ENCODE measurements around the gene JAG1.

DNA sequence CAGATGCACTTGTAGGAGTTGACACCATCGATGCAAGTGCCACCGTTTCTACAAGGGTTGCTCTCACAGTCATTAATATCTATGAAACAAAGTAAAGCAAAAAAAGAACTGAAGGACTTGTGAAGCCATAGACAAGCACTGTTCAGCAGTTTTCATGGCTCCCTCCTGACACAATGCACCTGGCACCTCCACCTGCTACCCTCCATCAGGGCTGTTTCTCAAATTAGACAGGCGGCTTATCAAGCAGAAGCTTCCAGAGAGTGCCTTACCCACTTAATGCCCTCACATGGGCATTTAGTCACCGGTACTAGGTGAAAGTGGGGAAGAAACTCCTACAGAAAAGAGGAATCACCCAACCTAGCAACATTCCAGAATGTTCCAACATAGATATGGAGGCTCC, 27.8 kb downstream of the JAG1 start:
- TF ChIP-seq, protein P1, sequence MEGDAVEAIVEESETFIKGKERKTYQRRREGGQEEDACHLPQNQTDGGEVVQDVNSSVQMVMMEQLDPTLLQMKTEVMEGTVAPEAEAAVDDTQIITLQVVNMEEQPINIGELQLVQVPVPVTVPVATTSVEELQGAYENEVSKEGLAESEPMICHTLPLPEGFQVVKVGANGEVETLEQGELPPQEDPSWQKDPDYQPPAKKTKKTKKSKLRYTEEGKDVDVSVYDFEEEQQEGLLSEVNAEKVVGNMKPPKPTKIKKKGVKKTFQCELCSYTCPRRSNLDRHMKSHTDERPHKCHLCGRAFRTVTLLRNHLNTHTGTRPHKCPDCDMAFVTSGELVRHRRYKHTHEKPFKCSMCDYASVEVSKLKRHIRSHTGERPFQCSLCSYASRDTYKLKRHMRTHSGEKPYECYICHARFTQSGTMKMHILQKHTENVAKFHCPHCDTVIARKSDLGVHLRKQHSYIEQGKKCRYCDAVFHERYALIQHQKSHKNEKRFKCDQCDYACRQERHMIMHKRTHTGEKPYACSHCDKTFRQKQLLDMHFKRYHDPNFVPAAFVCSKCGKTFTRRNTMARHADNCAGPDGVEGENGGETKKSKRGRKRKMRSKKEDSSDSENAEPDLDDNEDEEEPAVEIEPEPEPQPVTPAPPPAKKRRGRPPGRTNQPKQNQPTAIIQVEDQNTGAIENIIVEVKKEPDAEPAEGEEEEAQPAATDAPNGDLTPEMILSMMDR (IDR thresholded peaks at IDR 0.05), result no peak
- TF ChIP-seq POLR2A (IDR thresholded peaks at IDR 0.05), result no peak
